HG02938 (cell line): ENCODE data around the gene NTHL1.
"Not testable (repeated sequence)": the region's sequence is repeated elsewhere in the genome, so short reads cannot be mapped to it uniquely, and the experiment has no call there.

Experiments
- ATAC-seq: cut with Tn5 transposase; IDR thresholded peaks from one replicate; pipeline ENCODE4 v1.9.1; 2021; ENCODE audit warnings: mild to moderate bottlenecking, moderate library complexity; ENCODE audit not compliant: unreplicated experiment

The NTHL1 gene

GRCh38 chr16:2011726-2012125, 35.9 kb downstream of the NTHL1 start:
- not testable (repeated sequence) for ATAC-seq

GRCh38 chr16:2009791-2010510, 37.7 kb downstream of the NTHL1 start, which contains the start of gene ZNF598:
Gene ZNF598, minus strand, starts transcription at chr16:2009821.
- peak; percentile 57 for ATAC-seq

- ATAC-seq: peak; percentile 28
These were observed 38.4 kb downstream of the NTHL1 start for GRCh38 chr16:2009164-2009711.

GRCh38 chr16:2008631-2009163, 38.9 kb downstream of the NTHL1 start:
- peak; percentile 7 for ATAC-seq

- ATAC-seq: no peak
These were observed 39.6 kb downstream of the NTHL1 start for GRCh38 chr16:2008009-2008526.

GRCh38 chr16:2007081-2007836, 40.4 kb downstream of the NTHL1 start:
- ATAC-seq: no peak

- ATAC-seq: no peak
These were observed 41.3 kb downstream of the NTHL1 start for GRCh38 chr16:2006317-2006716.

GRCh38 chr16:2005646-2006045, 42.0 kb downstream of the NTHL1 start:
- ATAC-seq: no peak

GRCh38 chr16:2004795-2005517, 42.7 kb downstream of the NTHL1 start:
- no peak for ATAC-seq

GRCh38 chr16:2003827-2004641, 43.6 kb downstream of the NTHL1 start:
- peak; percentile 63 for ATAC-seq

GRCh38 chr16:2003231-2003826, 44.3 kb downstream of the NTHL1 start:
- ATAC-seq: no peak

GRCh38 chr16:2002406-2003230, 45.0 kb downstream of the NTHL1 start:
- no peak for ATAC-seq

GRCh38 chr16:2001456-2002355, 45.9 kb downstream of the NTHL1 start:
- ATAC-seq: no peak

- no peak for ATAC-seq
These were observed 46.6 kb downstream of the NTHL1 start for GRCh38 chr16:2001035-2001434.

- no peak for ATAC-seq
These were observed 47.6 kb downstream of the NTHL1 start for GRCh38 chr16:1999866-2000514.

- no peak for ATAC-seq
These were observed 48.5 kb downstream of the NTHL1 start for GRCh38 chr16:1998852-1999801.
